Amygdala (tissue), 56 donors: ENCODE data around the gene MESD.
"Not testable (repeated sequence)": the region's sequence is repeated elsewhere in the genome, so short reads cannot be mapped to it uniquely, and the experiment has no call there.

ENCODE experiments used
- DNase-seq, 56 donors: peaks; one replicate each; lab custom pipeline; 2025; lab: John Stamatoyannopoulos, UW

The MESD gene

DNA sequence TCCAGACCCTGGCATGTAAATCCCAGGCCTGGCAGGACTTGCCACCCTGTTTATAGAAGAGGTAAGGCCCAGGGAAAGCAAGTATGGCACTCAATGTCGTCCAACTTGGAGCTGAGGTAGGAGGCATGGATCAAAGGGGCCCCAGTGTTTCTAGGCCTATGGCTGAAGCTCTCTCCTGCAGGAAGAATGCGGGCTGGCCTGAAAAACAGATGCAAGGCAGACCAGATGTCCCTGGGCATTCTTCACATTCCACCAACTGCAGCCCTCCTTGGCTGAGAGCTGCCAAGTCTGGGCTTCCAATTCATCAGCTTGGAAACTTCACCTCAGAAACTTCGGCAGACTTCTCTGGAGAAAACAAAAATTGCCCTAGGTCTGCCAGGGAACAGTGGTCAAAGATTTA is 22.2 kb downstream of the MESD start:
- DNase-seq: no peak

DNA sequence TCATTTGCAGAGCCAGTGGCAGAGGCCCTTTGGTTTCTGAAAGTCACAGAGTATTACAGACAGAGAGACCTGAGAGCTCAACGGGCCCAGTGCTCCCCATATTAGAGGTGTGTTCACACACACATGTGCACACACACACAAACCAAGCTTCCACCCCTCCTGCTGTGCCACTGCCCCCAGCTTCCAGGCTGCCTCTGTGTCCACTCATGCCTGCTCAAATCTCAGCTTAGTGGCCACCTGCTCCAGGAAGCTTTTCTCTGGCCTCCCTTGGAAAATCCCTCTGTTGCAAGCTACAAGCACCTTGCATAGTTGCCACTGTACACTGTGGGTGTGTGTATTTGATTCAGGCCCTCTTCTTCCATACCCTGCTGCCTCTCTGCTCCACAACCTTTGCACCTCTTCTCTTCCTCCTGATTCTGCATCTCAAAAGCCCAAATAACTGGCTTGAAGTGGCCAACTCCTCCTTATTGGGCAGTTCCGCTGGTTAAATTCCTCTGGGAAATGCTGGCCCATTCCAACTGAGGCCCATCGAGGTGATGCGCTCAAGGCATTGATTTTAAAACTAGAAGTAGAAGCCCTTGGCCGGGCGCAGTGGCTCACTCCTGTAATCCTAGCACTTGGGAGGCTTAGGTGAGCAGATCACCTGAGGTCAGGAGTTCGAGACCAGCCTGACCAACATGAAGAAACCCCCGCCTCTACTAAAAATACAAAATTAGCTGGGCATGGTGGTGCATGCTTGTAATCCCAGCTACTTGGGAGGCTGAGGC is 23.0 kb downstream of the MESD start:
- no peak for DNase-seq

DNA sequence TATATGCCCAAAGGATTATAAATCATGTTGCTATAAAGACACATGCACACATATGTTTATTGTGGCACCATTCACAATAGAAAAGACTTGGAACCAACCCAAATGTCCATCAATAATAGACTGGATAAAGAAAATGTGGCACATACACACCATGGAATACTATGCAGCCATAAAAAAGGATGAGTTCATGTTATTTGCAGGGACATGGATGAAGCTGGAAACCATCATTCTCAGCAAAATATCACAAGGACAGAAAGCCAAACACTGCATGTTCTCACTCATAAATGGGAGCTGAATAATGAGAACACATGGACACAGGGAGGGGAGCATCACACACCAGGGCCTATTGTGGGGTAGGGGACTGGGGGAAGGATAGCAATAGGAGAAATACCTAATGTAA is 24.2 kb downstream of the MESD start:
- DNase-seq: not testable (repeated sequence)

DNA sequence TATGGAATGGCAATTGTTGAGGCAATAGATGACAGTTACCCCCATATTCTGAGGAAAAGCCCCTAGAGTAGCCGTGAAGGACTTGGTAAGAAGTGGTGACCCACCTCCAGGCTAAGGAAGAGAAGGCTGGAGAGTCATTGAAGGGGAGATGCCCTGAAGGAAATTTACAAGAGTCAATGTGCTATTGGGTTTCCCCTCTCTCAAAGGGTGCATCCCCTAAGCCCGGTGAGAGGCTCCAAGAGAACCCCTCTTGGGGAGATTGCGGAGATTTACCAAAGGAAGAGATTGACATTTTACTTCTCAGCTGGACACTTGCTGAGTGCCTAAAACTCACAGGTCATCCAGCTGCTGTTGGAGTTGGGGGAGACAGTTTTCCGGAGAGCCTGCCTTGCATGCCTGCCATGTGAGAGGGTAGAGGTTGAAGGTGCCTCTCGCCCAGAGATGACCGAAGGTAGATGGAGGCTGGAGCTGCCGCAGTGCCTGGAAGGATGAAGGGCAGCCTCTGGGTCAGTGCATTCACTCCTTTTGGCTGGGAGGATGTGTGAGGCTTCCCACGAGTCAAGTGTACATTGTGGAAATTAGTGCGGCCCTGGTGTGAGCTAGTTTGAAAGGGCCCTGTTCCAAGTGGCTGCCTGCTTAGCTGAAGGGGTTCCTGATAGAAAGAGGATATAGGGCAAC is 30.7 kb downstream of the MESD start:
- DNase-seq: no peak

DNA sequence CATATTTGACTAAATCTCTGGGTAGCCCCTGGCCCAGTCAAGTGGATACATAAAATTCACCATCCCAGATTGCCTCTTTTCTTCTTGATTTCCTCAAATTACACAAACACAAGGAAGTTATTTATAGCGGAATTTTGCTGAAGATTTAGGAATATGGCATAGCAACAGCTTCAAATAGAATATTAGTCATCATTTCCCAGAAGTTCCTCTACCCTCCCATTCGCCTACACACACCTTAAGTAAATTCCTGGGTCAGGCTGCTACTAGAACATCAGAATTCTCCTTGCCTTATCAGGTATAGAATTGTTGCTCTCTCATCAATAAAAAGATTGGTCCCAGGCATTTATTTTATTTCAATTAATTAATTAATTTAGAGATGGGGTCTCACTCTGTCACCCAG is 31.6 kb downstream of the MESD start:
- DNase-seq: no peak

DNA sequence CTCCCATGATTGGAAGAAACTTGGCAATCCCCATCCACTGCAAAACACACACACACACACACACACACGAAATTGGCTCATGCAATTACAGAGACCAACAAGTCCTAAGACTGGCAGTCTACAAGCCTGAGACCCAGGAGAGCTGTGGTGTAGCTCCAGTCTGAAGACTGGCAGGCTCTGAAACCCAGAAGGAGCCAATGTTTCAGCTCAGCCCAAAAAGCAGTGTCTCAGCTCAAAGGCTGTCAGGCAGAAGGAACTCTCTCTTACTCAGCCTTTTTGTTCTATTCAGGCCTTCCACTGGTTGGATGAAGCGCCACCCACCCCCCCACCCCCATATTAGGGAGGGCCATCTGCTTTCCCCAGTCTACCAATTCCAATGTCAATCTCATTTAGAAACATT is 32.1 kb downstream of the MESD start:
- DNase-seq: peak in 5 of 56 donors; percentile 13 to 52 (median 25)

DNA sequence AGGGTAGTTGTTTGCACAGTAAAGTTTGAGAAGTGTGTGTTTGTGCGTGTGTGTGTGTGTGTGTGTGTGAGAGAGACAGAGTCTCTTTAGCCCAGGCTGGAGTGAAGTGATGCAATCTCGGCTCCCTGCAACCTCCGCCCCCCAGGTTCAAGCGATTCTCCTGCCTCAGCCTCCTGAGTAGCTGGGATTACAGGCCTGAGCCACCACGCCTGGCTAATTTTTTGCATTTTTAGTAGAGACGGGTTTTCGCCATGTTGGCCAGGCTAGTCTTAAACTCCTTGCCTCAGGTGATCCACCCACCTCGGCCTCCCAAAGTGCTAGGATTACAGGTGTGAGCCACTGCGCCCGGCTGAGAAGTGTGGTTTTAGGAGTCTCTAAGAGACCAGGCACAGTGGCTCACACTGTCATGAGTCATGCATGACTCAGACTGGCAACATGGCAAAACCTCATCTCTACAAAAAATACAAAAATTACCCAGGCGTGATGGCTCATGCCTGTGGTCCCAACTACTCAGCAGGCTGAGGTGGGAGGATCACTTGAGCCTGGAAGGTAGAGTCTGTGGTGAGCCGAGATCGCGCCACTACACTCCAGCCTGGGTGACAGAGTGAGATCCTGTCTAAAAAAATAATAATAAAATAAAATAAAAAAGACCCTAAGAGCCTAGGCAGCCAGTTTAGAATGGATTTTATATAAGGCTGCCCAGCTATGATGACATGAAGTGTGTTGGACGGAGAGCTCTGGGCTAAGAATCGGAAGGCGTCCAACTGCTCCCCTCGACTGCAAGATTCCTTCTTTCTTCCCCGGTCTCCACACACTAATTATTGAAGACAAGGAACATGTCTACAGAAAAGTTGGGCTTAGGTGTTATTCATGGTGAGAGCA is 33.8 kb downstream of the MESD start:
- DNase-seq: peak in 6 of 56 donors; percentile 5 to 22 (median 15)

DNA sequence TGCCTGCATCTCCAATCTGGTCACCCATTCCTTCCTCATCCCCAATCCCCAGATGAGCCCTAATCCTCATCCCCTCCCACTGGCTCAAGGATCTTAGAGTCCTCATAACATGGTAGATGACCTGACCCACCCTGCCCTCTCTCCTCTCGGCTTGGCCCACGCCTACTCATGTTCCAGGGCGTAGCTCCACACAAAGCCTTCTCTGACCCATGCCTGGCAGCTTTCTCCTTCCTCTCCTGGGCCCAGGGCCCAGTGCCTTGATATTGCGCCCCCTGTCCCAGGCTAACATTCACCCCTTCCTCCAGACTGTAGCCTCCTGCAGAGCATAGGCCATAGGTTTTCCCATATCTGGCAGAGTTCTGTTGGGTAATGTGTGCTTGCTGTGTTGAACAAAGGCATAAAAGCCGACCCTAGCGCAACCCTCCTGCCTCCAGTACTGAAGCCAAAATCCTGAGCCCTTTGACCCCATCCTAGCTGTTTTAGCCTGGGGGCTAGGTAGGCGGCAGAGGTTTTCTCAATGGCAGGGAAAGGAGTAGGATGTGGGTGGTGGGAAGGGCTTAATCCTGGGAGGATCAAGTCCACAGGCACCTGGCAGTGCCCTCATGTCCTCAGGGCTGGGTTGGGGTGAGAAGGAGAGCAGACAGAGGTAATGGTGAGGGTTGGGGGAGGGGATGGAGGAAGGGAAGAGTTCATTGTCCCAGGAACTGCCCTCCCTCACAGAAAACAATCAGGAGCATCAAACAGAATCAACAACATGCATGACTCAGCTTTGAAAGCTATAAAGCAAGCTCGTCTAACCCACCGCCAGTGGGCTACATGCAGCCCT is 35.5 kb downstream of the MESD start:
- no peak for DNase-seq

DNA sequence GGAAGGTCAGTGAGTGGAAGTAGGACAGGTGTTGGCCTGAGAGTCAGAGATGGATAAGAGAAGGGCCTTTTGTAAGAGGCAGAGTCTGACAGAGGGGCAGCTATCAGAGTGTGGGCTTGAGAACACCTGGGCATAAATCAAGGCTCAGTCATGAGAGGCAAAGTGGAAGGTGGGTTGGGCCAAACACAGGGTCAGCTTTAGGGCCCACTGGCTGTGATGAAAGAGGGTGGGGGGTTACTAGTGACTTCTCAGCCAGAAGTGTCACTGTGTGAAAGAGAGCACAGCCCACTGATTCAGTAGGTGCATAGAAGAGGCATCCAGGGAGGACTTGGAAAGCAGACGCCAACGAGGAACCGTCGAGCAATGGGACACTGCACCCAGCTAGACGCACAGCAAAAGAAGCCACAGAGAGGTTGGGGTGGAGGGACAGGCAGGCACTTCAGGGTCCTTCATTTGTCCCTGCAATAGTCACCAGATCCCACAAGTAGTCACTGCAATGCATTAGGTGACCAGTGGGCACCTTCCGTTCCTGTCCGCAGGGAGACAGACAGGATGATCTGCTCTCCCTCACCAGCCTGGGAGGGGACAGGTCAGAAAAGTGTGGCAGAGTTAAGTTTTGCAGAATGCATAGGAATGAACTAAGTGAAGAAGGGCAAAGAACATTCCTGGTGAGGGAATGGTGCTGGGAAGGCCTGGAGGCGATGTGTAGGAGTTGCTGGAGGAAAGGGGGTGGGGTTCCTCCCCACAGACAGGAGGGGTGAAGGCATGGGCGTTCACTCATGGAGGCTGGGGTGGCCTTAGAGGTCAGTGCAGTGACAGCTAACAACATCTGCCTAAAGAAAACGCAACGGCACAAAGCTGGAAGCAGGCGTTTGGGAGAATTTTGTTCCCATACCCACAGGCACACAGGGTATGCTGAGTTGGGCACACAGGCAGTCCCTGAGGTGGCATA is 36.3 kb downstream of the MESD start:
- no peak for DNase-seq

DNA sequence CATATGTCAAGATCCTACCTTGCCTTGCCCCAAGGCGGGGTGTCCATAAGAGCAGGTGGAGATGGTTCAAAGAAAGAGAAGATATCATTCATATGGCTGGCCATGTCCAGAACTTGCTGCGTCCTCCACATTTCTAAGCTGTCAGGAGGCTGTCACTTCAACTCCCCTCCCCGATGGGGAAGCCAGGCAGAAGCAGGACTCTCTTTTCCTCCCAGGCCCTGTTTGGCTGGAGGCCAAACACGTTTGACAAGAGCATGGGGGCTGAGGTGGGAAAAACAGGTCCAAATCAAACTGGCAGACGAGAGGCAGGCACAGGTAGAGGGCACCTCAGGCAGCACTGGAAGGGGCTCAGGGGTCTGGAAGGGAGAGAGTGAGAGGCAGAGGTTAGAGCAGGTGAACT is 37.7 kb downstream of the MESD start:
- no peak for DNase-seq

DNA sequence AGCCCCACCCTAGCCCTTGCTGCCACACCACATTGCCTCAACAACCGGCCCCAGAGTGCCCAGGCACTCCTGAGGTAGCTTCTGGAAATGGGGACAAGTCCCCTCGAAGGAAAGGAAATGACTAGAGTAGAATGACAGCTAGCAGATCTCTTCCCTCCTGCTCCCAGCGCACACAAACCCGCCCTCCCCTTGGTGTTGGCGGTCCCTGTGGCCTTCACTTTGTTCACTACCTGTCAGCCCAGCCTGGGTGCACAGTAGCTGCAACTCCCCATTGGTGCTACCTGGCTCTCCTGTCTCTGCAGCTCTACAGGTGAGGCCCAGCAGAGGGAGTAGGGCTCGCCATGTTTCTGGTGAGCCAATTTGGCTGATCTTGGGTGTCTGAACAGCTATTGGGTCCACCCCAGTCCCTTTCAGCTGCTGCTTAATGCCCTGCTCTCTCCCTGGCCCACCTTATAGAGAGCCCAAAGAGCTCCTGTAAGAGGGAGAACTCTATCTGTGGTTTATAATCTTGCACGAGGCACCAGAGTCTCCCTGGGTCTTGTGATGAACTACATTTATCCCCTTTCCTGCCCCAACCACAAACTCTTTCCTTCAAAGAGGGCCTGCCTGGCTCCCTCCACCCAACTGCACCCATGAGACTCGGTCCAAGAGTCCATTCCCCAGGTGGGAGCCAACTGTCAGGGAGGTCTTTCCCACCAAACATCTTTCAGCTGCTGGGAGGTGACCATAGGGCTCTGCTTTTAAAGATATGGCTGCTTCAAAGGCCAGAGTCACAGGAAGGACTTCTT is 39.1 kb downstream of the MESD start:
- DNase-seq: no peak

DNA sequence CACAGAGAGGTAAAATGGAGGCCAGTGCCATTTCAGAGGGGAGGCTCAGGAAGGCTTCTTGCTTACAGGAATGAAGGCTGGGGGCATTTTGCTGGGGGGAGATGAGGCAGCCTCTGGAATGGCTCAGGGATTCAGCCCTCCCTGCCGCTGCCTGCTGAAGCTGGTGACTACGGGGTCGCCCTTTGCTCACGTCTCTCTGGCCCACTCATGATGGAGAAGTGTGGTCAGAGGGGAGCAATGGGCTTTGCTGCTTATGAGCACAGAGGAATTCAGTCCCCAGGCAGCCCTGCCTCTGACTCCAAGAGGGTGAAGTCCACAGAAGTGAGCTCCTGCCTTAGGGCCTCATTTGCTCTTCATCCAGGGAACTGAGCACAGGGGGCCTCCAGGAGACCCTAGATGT is 39.9 kb downstream of the MESD start:
- no peak for DNase-seq

DNA sequence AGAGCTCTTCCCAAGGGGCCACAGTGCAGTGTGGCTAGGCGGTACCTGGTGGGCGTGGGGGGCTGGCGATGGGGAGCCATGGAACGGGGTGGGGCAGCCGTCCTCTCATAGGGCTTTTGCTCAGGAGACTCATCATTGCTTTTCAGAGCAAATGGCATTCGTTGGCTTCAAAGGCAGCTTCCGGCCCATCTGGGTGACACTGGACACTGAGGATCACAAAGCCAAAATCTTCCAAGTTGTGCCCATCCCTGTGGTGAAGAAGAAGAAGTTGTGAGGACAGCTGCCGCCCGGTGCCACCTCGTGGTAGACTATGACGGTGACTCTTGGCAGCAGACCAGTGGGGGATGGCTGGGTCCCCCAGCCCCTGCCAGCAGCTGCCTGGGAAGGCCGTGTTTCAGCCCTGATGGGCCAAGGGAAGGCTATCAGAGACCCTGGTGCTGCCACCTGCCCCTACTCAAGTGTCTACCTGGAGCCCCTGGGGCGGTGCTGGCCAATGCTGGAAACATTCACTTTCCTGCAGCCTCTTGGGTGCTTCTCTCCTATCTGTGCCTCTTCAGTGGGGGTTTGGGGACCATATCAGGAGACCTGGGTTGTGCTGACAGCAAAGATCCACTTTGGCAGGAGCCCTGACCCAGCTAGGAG is 40.8 kb downstream of the MESD start:
- DNase-seq: no peak

DNA sequence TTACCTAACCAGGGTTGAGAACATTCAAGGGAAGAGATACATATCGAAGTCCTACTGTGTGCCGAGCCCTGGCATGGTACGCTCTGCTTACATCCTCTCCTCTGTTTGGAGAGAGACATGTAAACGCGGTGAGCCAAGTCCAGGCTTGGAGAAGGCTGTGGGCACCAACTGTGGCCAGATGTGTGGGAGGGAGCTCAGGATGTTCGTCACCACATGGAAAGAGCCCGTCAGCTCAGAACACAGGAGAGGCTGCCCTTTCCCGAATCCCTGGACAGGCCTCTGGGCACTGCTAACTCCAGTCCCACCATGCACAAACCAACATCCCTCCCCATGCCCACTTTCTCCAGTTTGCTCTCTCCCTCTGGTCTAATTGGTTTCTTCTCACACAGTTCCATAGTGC is 43.0 kb downstream of the MESD start:
- no peak for DNase-seq

DNA sequence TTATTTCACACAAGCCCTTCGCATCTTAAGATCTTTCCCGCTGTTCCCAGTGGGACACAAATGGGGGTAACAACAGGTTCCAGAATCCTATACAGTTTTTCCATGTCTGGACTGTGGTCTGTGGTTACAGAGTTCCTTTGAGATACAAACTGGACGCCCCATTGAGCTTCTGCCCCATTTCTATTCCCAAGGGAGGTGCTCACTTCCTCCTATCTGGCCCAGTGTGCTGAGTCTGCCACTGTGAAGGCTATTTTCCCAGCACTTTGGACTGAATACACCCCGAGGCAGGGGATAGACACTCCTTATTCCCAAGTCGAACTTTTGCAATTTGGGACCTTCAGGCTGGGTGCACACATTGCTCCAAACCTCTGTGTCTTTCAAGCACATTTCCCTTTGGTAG is 44.0 kb downstream of the MESD start:
- no peak for DNase-seq

DNA sequence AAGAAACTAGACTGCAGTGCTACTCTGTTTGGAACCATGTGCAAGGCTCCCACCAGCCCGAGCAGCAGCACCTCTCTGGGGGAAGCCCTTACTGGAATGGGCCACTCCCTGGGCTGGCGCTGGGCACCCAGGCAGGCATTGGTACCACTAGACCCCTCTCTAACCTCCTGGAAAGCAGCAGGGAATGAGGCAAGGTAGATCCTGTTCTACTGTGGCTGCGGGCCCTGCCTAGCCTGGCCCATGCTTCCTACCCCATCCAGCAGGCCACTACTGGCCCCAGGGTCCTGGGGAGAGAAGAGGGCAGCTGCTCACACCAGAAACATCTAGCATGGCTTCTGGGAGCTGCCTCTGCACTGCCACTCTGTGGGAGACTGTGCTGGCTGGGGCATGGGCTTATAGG is 44.8 kb downstream of the MESD start:
- no peak for DNase-seq

DNA sequence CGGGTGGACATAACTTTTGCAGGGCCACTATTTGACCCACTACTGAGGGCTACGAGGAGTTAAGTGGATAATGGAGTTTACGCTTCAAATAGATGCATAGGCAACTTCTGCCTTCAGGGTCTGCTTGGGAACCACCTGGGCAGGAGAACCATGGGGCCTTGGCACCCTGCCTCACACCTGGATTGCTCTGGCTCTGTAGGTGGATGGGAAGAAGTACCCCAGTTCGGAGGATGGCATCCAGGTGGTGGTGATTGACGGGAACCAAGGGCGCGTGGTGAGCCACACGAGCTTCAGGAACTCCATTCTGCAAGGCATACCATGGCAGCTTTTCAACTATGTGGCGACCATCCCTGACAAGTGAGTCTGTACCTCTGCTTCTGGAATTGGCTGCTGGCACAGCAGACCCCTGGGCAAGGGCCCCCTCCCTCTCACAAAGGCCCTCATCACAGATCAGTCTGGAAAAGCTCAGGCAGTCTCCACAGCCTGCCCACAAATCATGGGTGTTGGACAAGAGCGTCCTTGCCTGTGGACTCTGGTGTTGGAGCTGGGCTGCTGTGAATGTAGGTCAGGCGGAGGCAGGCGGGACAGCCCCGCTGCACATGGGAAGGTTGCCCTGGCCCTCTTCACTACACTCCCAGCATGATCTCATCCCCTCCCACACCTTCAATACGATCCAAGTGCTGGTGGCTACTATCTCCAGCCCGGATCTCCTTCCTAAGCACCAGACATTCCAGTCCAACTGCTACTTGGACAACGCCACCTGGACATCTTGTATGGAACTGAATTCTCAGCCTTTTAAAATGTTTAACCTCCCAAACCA is 46.7 kb downstream of the MESD start:
- no peak for DNase-seq
